Measurements from ENCODE around the gene LMTK3.
"Not testable (repeated sequence)": the region's sequence is repeated elsewhere in the genome, so short reads cannot be mapped to it uniquely, and the experiment has no call there.

- not testable (repeated sequence) for TF ChIP-seq STAT5B (CRISPR knock-in tag; IDR thresholded peaks at IDR 0.05); JUND (IDR thresholded peaks at IDR 0.05; ENCODE audit: borderline replicate concordance, low read depth, low read length); JUND (tag; IDR thresholded peaks at IDR 0.05; ENCODE audit: borderline replicate concordance, low read depth, low read length); TCFL5 (CRISPR knock-in tag; conservative IDR thresholded peaks at IDR 0.05); ZNF311 (CRISPR knock-in tag; IDR thresholded peaks at IDR 0.05); TCF3 (CRISPR knock-in tag; IDR thresholded peaks at IDR 0.05); ZNF232 (CRISPR knock-in tag; IDR thresholded peaks at IDR 0.05); MAFK (IDR thresholded peaks at IDR 0.05; ENCODE audit: low read length); CTCF (IDR thresholded peaks at IDR 0.05 in 2 of 3, conservative IDR thresholded peaks at IDR 0.05 in 1 of 3; ENCODE audit: insufficient read depth in 2 of 3, low read depth in 1 of 3, low read length in 3 of 3); CXXC5 (CRISPR knock-in tag; IDR thresholded peaks at IDR 0.05); BHLHE40 (IDR thresholded peaks at IDR 0.05; ENCODE audit: low read length); FOS (IDR thresholded peaks at IDR 0.05; ENCODE audit: extremely low read depth, insufficient read length)
- TF ChIP-seq, protein P1, sequence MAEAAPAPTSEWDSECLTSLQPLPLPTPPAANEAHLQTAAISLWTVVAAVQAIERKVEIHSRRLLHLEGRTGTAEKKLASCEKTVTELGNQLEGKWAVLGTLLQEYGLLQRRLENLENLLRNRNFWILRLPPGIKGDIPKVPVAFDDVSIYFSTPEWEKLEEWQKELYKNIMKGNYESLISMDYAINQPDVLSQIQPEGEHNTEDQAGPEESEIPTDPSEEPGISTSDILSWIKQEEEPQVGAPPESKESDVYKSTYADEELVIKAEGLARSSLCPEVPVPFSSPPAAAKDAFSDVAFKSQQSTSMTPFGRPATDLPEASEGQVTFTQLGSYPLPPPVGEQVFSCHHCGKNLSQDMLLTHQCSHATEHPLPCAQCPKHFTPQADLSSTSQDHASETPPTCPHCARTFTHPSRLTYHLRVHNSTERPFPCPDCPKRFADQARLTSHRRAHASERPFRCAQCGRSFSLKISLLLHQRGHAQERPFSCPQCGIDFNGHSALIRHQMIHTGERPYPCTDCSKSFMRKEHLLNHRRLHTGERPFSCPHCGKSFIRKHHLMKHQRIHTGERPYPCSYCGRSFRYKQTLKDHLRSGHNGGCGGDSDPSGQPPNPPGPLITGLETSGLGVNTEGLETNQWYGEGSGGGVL (CRISPR knock-in tag; IDR thresholded peaks at IDR 0.05), result not testable (repeated sequence)
These were observed 23.2 kb downstream of the LMTK3 start for GRCh38 chr19:48488478-48488877.
